OCI-LY7 (cell line): ENCODE measurements around the gene RPL22. TPM values are rescaled to one million over a fixed set of nuclear protein-coding genes. Genes with fewer than 3 reads are reported as not detected.
"Not testable (repeated sequence)": the region's sequence is repeated elsewhere in the genome, so short reads cannot be mapped to it uniquely, and the experiment has no call there.

Experiments used
- BruUV-seq: library from RNA; stranded (reverse); fragments of 400-500 nt; replicated peaks from 2 replicates; lab custom pipeline; 2021; lab: Mats Ljungman, UMichigan
- CTCF ChIA-PET: fragments of 300-600 bp; sonication (Branson Sonifier 250); formaldehyde crosslinking; loops from one replicate; lab custom pipeline; 2022; ENCODE audit warnings: antibody characterized with exemption; ENCODE audit not compliant: unreplicated experiment; lab: Charles Lee
- POLR2A ChIA-PET: fragments of 300-600 bp; sonication (Branson Sonifier 250); formaldehyde crosslinking; loops from one replicate; lab custom pipeline; 2022; ENCODE audit warnings: antibody characterized with exemption; lab: Charles Lee
- DNase-seq: peaks from one replicate; pipeline ENCODE4 v3.0.0-alpha.2; 2015; ENCODE audit warnings: low spot score
- H2AFZ ChIP-seq: fragments of 200-600 bp; sonication (generic), shearing (Covaris generic); 2 replicates; pipeline ENCODE4 v1.6.1; 2014; ENCODE audit warnings: mild to moderate bottlenecking, antibody characterized with exemption, low read length, moderate library complexity
- H3K27ac ChIP-seq: fragments of 200-600 bp; sonication (generic); 2 replicates; pipeline ENCODE4 v1.5.1; 2014; ENCODE audit warnings: mixed run types, low read depth, mild to moderate bottlenecking, moderate library complexity, low read length, inconsistent platforms; ENCODE audit not compliant: poor library complexity, severe bottlenecking
- H3K36me3 ChIP-seq: fragments of 200-600 bp; sonication (generic); 2 replicates; pipeline ENCODE4 v1.6.1; 2014; ENCODE audit warnings: mild to moderate bottlenecking, antibody characterized with exemption, low read length, moderate library complexity, mixed read lengths; ENCODE audit not compliant: insufficient read depth
- H3K4me1 ChIP-seq: fragments of 200-600 bp; sonication (generic); 2 replicates; pipeline ENCODE4 v1.5.1; 2014; ENCODE audit warnings: mild to moderate bottlenecking, low read length; ENCODE audit not compliant: insufficient read depth, poor library complexity, severe bottlenecking
- H3K4me2 ChIP-seq: fragments of 200-600 bp; sonication (generic); 2 replicates; pipeline ENCODE4 v1.6.1; 2014; ENCODE audit warnings: mild to moderate bottlenecking, low read length
- H3K4me3 ChIP-seq: fragments of 200-600 bp; sonication (generic); 2 replicates; pipeline ENCODE4 v1.5.1; 2014; ENCODE audit warnings: mild to moderate bottlenecking, low read depth, low read length; ENCODE audit not compliant: poor library complexity, severe bottlenecking
- H3K79me2 ChIP-seq: fragments of 200-600 bp; sonication (generic); 2 replicates; pipeline ENCODE4 v1.6.1; 2016; ENCODE audit warnings: low read depth, mild to moderate bottlenecking, low read length, moderate library complexity, mixed read lengths; ENCODE audit not compliant: insufficient read depth
- H3K9me2 ChIP-seq: fragments of 200-600 bp; sonication (generic); 2 replicates; pipeline ENCODE4 v1.6.1; 2016; ENCODE audit warnings: mild to moderate bottlenecking, low read length, mixed read lengths; ENCODE audit not compliant: insufficient read depth
- H3K9me3 ChIP-seq: fragments of 200-600 bp; sonication (generic); 2 replicates; pipeline ENCODE4 v1.6.1; 2014; ENCODE audit warnings: mild to moderate bottlenecking, mixed run types, low read length, mixed read lengths
- H4K20me1 ChIP-seq: fragments of 200-600 bp; sonication (generic); 2 replicates; pipeline ENCODE4 v1.6.1; 2014; ENCODE audit warnings: mild to moderate bottlenecking, antibody characterized with exemption, low read length, moderate library complexity, mixed read lengths; ENCODE audit not compliant: insufficient read depth
- CTCF ChIP-seq: fragments of 200-600 bp; sonication (generic); conservative IDR thresholded peaks from 2 replicates; pipeline ENCODE4 v1.5.1; 2014; ENCODE audit warnings: mild to moderate bottlenecking, antibody characterized with exemption, low read length, moderate library complexity, mixed read lengths
- EZH2phosphoT487 ChIP-seq: fragments of 200-600 bp; sonication (generic); IDR thresholded peaks from 2 replicates; pipeline ENCODE4 v1.6.1; 2018; ENCODE audit warnings: low read depth, borderline replicate concordance, mild to moderate bottlenecking, mixed run types, antibody characterized with exemption, low read length, moderate library complexity, mixed read lengths
- intact Hi-C: fragments of 100-400 bp; cut with micrococcal nuclease; formaldehyde crosslinking; loops from one replicate; pipeline ENCODE4 v1.10.0; 2022; ENCODE audit not compliant: unreplicated experiment
- total RNA-seq, 2 experiments: library from RNA; depleted of rRNA in 1 of 2; stranded (reverse); fragments of >200 nt in 1 of 2; shearing (Covaris generic) in 1 of 2; gene quantifications; 2 replicates each; pipeline ENCODE4 v1.2.3, GENCODE V29; 2014 to 2022

RPL22 gene
- total RNA-seq, 2 experiments from 2014 or later, result 249 to 589 TPM

GRCh38 chr1:6221210-6221784, 21.9 kb upstream of the RPL22 start:
- Histone ChIP-seq H3K9me3 (no peaks in the 10 kb centered on the region), H3K4me2 (no peak overlapping the region), H3K36me3 (peaks cover 64% of the 10 kb centered on the region), H3K9me2 (no peaks in the 10 kb centered on the region), H3K4me3 (no peak overlapping the region), H4K20me1 (no peaks in the 10 kb centered on the region), H3K27ac (no peak overlapping the region), H2AFZ (no peak overlapping the region), H3K79me2 (no peaks in the 10 kb centered on the region), H3K4me1 (no peaks in the 10 kb centered on the region)
- no TSS peak for BruUV-seq
- DNase-seq, result no peak
- ChIA-PET POLR2A (no interaction called here), CTCF (no interaction called here)
- no peak for TF ChIP-seq EZH2phosphoT487
- no peak for TF ChIP-seq CTCF
- intact Hi-C loops, result no loop called here

GRCh38 chr1:6220236-6220635, 20.8 kb upstream of the RPL22 start:
- DNase-seq, result no peak
- TF ChIP-seq EZH2phosphoT487, result no peak
- no peak for TF ChIP-seq CTCF
- Histone ChIP-seq H3K4me2 (no peak overlapping the region), H3K4me1 (no peaks in the 10 kb centered on the region), H3K79me2 (no peaks in the 10 kb centered on the region), H3K9me3 (no peaks in the 10 kb centered on the region), H3K9me2 (no peaks in the 10 kb centered on the region), H3K27ac (no peak overlapping the region), H3K36me3 (peaks cover 53% of the 10 kb centered on the region), H3K4me3 (no peak overlapping the region), H2AFZ (no peak overlapping the region), H4K20me1 (no peaks in the 10 kb centered on the region)
- no TSS peak for BruUV-seq
- intact Hi-C loops, result no loop called here
- POLR2A ChIA-PET, result no interaction called here
- CTCF ChIA-PET, result interaction anchor here (1.1 kb wide), 1 partner anchor 218 kb away, joined by 3 read pairs; no protein-coding TSS in a partner anchor

GRCh38 chr1:6219641-6220040, 20.2 kb upstream of the RPL22 start:
- DNase-seq, H3K9me2 ChIP-seq, intact Hi-C loops, H4K20me1 ChIP-seq, H3K27ac ChIP-seq, BruUV-seq, H3K4me3 ChIP-seq, POLR2A ChIA-PET, H2AFZ ChIP-seq, H3K9me3 ChIP-seq, H3K4me1 ChIP-seq, H3K4me2 ChIP-seq, H3K79me2 ChIP-seq: not testable (repeated sequence)
- CTCF ChIA-PET, result interaction anchor here (1.1 kb wide), 1 partner anchor 218 kb away, joined by 3 read pairs; no protein-coding TSS in a partner anchor
- peaks cover 47% of the 10 kb centered on the region for H3K36me3 ChIP-seq
